GM12873 (cell line): ENCODE data around the gene OR51D1.
A peak's percentile ranks its signal among the peaks of the same experiment; 100 is the strongest.

ENCODE experiments used
- CTCF ChIP-seq: IDR thresholded peaks from 2 replicates; pipeline ENCODE4 v1.5.1; 2012; ENCODE audit warnings: low read depth, mild to moderate bottlenecking, moderate library complexity, low read length, control low read depth; ENCODE audit not compliant: insufficient read depth; ENCODE audit errors: missing control alignments

OR51D1 gene

GRCh38 chr11:4636962-4637661, at the start of gene OR51D1:
TSS of gene OR51D1 (plus strand) at chr11:4637477. CDS start at chr11:4639791, 2,314 bp downstream.
- peak; percentile 99 for TF ChIP-seq CTCF

- no peak for TF ChIP-seq CTCF
These were observed 48.3 kb upstream of the OR51D1 start for GRCh38 chr11:4589017-4589416.

GRCh38 chr11:4593739-4594138, 43.5 kb upstream of the OR51D1 start, which contains the start of gene OR52I1:
TSS of gene OR52I1 (plus strand) at chr11:4594039. CDS start at chr11:4594039, 0 bp downstream.
- TF ChIP-seq CTCF: no peak

- no peak for TF ChIP-seq CTCF
These were observed 32.2 kb upstream of the OR51D1 start for GRCh38 chr11:4605057-4605456.

GRCh38 chr11:4606231-4607015, 30.9 kb upstream of the OR51D1 start:
- no peak for TF ChIP-seq CTCF

- TF ChIP-seq CTCF: no peak
These were observed 30.2 kb upstream of the OR51D1 start for GRCh38 chr11:4607096-4607495.

- no peak for TF ChIP-seq CTCF
These were observed 29.3 kb upstream of the OR51D1 start, which contains the start of gene TRIM68 for GRCh38 chr11:4607781-4608666. TSS of gene TRIM68 (minus strand) at chr11:4608231. CDS start at chr11:4605504, 2,727 bp downstream.
